SK-N-SH treated with all-trans-retinoic acid at 6 μM for 48 hours (cell line): ENCODE data around the gene DCLRE1C.

Experiments
- ATAC-seq: fragments of 200-7000 bp; cut with Tn5 transposase; 3 replicates; pipeline ENCODE4 v1.9.1; 2020; ENCODE audit warnings: mild to moderate bottlenecking, moderate library complexity
- ARNTL ChIP-seq: fragments of 450-650 bp; formaldehyde crosslinking; IDR thresholded peaks from 2 replicates; pipeline ENCODE4 v1.5.0; 2020; ENCODE audit warnings: low read depth, mild to moderate bottlenecking, moderate library complexity, borderline replicate concordance
- BACH2 ChIP-seq: fragments of 250-450 bp; sonication (Bioruptor Pico); IDR thresholded peaks from 2 replicates; pipeline ENCODE4 v1.9.0; 2021; ENCODE audit warnings: mild to moderate bottlenecking, borderline replicate concordance
- CREB5 ChIP-seq: fragments of 250-450 bp; sonication (Bioruptor Pico); IDR thresholded peaks from 2 replicates; pipeline ENCODE4 v1.5.1; 2020; ENCODE audit warnings: low read depth, mild to moderate bottlenecking, moderate library complexity
- CSDC2 ChIP-seq: fragments of 250-450 bp; sonication (Bioruptor Pico); IDR thresholded peaks from 2 replicates; pipeline ENCODE4 v1.5.0; 2020; ENCODE audit warnings: mild to moderate bottlenecking, moderate library complexity
- CSRNP3 ChIP-seq: fragments of 250-450 bp; sonication (Bioruptor Pico); IDR thresholded peaks from 2 replicates; pipeline ENCODE4 v1.5.1; 2021; ENCODE audit warnings: mild to moderate bottlenecking, moderate library complexity
- ESRRG ChIP-seq: fragments of 250-450 bp; sonication (Bioruptor Pico); IDR thresholded peaks from 2 replicates; pipeline ENCODE4 v1.6.1; 2021; ENCODE audit warnings: mild to moderate bottlenecking
- GLIS3 ChIP-seq: fragments of 250-450 bp; sonication (Bioruptor Pico); IDR thresholded peaks from 2 replicates; pipeline ENCODE4 v1.5.0; 2020; ENCODE audit warnings: mild to moderate bottlenecking, moderate library complexity
- ISL1 ChIP-seq: fragments of 250-450 bp; sonication (Bioruptor Pico); IDR thresholded peaks from 2 replicates; pipeline ENCODE4 v2.1.2; 2022; ENCODE audit warnings: mild to moderate bottlenecking, moderate library complexity
- OSR1 ChIP-seq: fragments of 250-450 bp; sonication (Bioruptor Pico); IDR thresholded peaks from 2 replicates; pipeline ENCODE4 v1.8.0; 2022; ENCODE audit warnings: moderate library complexity, mild to moderate bottlenecking, inconsistent platforms
- PATZ1 ChIP-seq: fragments of 250-450 bp; sonication (Bioruptor Pico); IDR thresholded peaks from 2 replicates; pipeline ENCODE4 v1.8.0; 2020; ENCODE audit warnings: mild to moderate bottlenecking, moderate library complexity, borderline replicate concordance
- POU6F1 ChIP-seq: fragments of 250-450 bp; sonication (Bioruptor Pico); IDR thresholded peaks from 2 replicates; pipeline ENCODE4 v1.8.0; 2021; ENCODE audit warnings: low read depth, mild to moderate bottlenecking, moderate library complexity, borderline replicate concordance
- PPARA ChIP-seq: fragments of 250-450 bp; sonication (Bioruptor Pico); IDR thresholded peaks from 2 replicates; pipeline ENCODE4 v1.5.0; 2020; ENCODE audit warnings: mild to moderate bottlenecking, borderline replicate concordance
- RARB ChIP-seq: fragments of 250-450 bp; sonication (Bioruptor Pico); IDR thresholded peaks from 2 replicates; pipeline ENCODE4 v1.8.0; 2021; ENCODE audit warnings: mild to moderate bottlenecking, moderate library complexity
- SNAI2 ChIP-seq: fragments of 250-450 bp; sonication (Bioruptor Pico); IDR thresholded peaks from 2 replicates; pipeline ENCODE4 v1.5.0; 2020; ENCODE audit warnings: mild to moderate bottlenecking, moderate library complexity
- TCF4 ChIP-seq: fragments of 250-450 bp; sonication (Bioruptor Pico); IDR thresholded peaks from 2 replicates; pipeline ENCODE4 v1.8.0; 2021; ENCODE audit warnings: mild to moderate bottlenecking, moderate library complexity, borderline replicate concordance
- TOX ChIP-seq: fragments of 250-450 bp; sonication (Bioruptor Pico); IDR thresholded peaks from 2 replicates; pipeline ENCODE4 v1.8.0; 2021; ENCODE audit warnings: mild to moderate bottlenecking, moderate library complexity, borderline replicate concordance
- ZC3H10 ChIP-seq: fragments of 250-450 bp; sonication (Bioruptor Pico); IDR thresholded peaks from 2 replicates; pipeline ENCODE4 v1.5.1; 2021; ENCODE audit warnings: mild to moderate bottlenecking, moderate library complexity
- ZFP3 ChIP-seq: fragments of 250-450 bp; sonication (Bioruptor Pico); IDR thresholded peaks from 2 replicates; pipeline ENCODE4 v1.5.0; 2020; ENCODE audit warnings: mild to moderate bottlenecking, moderate library complexity
- ZFP30 ChIP-seq: fragments of 450-650 bp; formaldehyde crosslinking; IDR thresholded peaks from 2 replicates; pipeline ENCODE4 v1.5.0; 2022; ENCODE audit warnings: mild to moderate bottlenecking, moderate library complexity
- ZNF565 ChIP-seq: fragments of 450-650 bp; formaldehyde crosslinking; conservative IDR thresholded peaks from 2 replicates; pipeline ENCODE4 v1.5.0; 2020; ENCODE audit warnings: low read depth, mild to moderate bottlenecking, moderate library complexity
- ZNF70 ChIP-seq: fragments of 450-650 bp; formaldehyde crosslinking; IDR thresholded peaks from 2 replicates; pipeline ENCODE4 v1.5.0; 2020; ENCODE audit warnings: mild to moderate bottlenecking, moderate library complexity
- ZNF8 ChIP-seq: fragments of 450-650 bp; formaldehyde crosslinking; IDR thresholded peaks from 2 replicates; pipeline ENCODE4 v1.5.0; 2020; ENCODE audit warnings: mild to moderate bottlenecking, moderate library complexity

Gene DCLRE1C

GRCh38 chr10:14918964-14919363 lies 34.9 kb downstream of the DCLRE1C start:
- no peak for TF ChIP-seq ZNF8 (CRISPR knock-in tag)
- TF ChIP-seq GLIS3 (CRISPR knock-in tag), result no peak
- no peak for TF ChIP-seq ESRRG (CRISPR knock-in tag)
- no peak for TF ChIP-seq PATZ1 (CRISPR knock-in tag)
- no peak for TF ChIP-seq CSRNP3 (CRISPR knock-in tag)
- no peak for TF ChIP-seq OSR1 (CRISPR knock-in tag)
- ATAC-seq, result no peak

- no peak for TF ChIP-seq RARB
- no peak for TF ChIP-seq ZFP3 (CRISPR knock-in tag)
- TF ChIP-seq SNAI2 (CRISPR knock-in tag), result no peak
- TF ChIP-seq CREB5 (CRISPR knock-in tag), result no peak
- TF ChIP-seq ZNF8 (CRISPR knock-in tag), result no peak
- TF ChIP-seq ESRRG (CRISPR knock-in tag), result no peak
- no peak for TF ChIP-seq ZC3H10 (CRISPR knock-in tag)
- TF ChIP-seq CSRNP3 (CRISPR knock-in tag), result no peak
- TF ChIP-seq ZNF565, result no peak
- TF ChIP-seq OSR1 (CRISPR knock-in tag), result no peak
- no peak for TF ChIP-seq ZNF70 (CRISPR knock-in tag)
- no peak for TF ChIP-seq TCF4 (CRISPR knock-in tag)
- TF ChIP-seq POU6F1 (CRISPR knock-in tag), result no peak
- TF ChIP-seq ZFP30 (CRISPR knock-in tag), result no peak
- no peak for TF ChIP-seq PATZ1 (CRISPR knock-in tag)
- TF ChIP-seq ARNTL (CRISPR knock-in tag), result no peak
- no peak for TF ChIP-seq GLIS3 (CRISPR knock-in tag)
- no peak for TF ChIP-seq BACH2
- no peak for TF ChIP-seq CSDC2
- no peak for ATAC-seq
Measured at GRCh38 chr10:14917827-14918226, 36.1 kb downstream of the DCLRE1C start.

GRCh38 chr10:14916600-14916999 lies 37.3 kb downstream of the DCLRE1C start:
- no peak for ATAC-seq
- TF ChIP-seq ZFP3 (CRISPR knock-in tag), result no peak
- TF ChIP-seq ISL1 (CRISPR knock-in tag), result no peak
- TF ChIP-seq TOX (CRISPR knock-in tag), result no peak
- TF ChIP-seq PPARA (CRISPR knock-in tag), result no peak
- no peak for TF ChIP-seq ZNF565
